WI38 (cell line): ENCODE measurements around the gene PLEKHG1.

Source experiments
- H3K4me3 ChIP-seq: 2 replicates; pipeline ENCODE4 v1.5.1; 2011; ENCODE audit warnings: low read depth, mild to moderate bottlenecking, control low read depth, low read length
- CTCF ChIP-seq: IDR thresholded peaks from 2 replicates; pipeline ENCODE4 v1.5.1; 2012; ENCODE audit warnings: low read depth, mild to moderate bottlenecking, control low read depth, low read length

Gene PLEKHG1

GRCh38 chr6:150589852-150590251 lies 9.8 kb upstream of the PLEKHG1 start:
- TF ChIP-seq CTCF, result no peak
- no peak overlapping the region for H3K4me3 ChIP-seq

GRCh38 chr6:150590446-150590845 lies 9.2 kb upstream of the PLEKHG1 start:
- no peak overlapping the region for H3K4me3 ChIP-seq
- no peak for TF ChIP-seq CTCF

GRCh38 chr6:150592377-150592995 lies 7.2 kb upstream of the PLEKHG1 start:
- no peak overlapping the region for H3K4me3 ChIP-seq
- TF ChIP-seq CTCF, result no peak

GRCh38 chr6:150593119-150593518 lies 6.6 kb upstream of the PLEKHG1 start:
- TF ChIP-seq CTCF, result no peak
- no peak overlapping the region for H3K4me3 ChIP-seq

GRCh38 chr6:150596439-150596838 lies 3.2 kb upstream of the PLEKHG1 start:
- no peak overlapping the region for H3K4me3 ChIP-seq

GRCh38 chr6:150598401-150598800 lies 1.3 kb upstream of the PLEKHG1 start:
- no peak overlapping the region for H3K4me3 ChIP-seq
- no peak for TF ChIP-seq CTCF

More at GRCh38 chr6:150596439-150596838, 3.2 kb upstream of the PLEKHG1 start:
- no peak for TF ChIP-seq CTCF

GRCh38 chr6:150598858-150599198 lies 857 bp upstream of the PLEKHG1 start:
- H3K4me3 ChIP-seq, result no peak overlapping the region
- no peak for TF ChIP-seq CTCF
